IPS DF 19.7 (cell line): Measurements from ENCODE around the gene CCER1.

Experiments used
- DNase-seq: peaks from one replicate; pipeline ENCODE4 v3.0.0-alpha.2; 2013; ENCODE audit warnings: low read depth, low spot score

The CCER1 gene

GRCh38 chr12:90969346-90969745 is 14.4 kb upstream of the CCER1 start:
- no peak for DNase-seq

- DNase-seq, result no peak
Observed at GRCh38 chr12:90965204-90965603, 10.2 kb upstream of the CCER1 start.

GRCh38 chr12:90964616-90965015 is 9.6 kb upstream of the CCER1 start:
- no peak for DNase-seq

- no peak for DNase-seq
Observed at GRCh38 chr12:90963946-90964345, 9.0 kb upstream of the CCER1 start.

- no peak for DNase-seq
Observed at GRCh38 chr12:90961154-90961553, 6.2 kb upstream of the CCER1 start.

GRCh38 chr12:90959538-90960139 is 4.7 kb upstream of the CCER1 start:
- DNase-seq, result no peak

- no peak for DNase-seq
Observed at GRCh38 chr12:90959032-90959431, 4.1 kb upstream of the CCER1 start.

- DNase-seq, result no peak
Observed at GRCh38 chr12:90958347-90958746, 3.4 kb upstream of the CCER1 start.

- no peak for DNase-seq
Observed at GRCh38 chr12:90954428-90954827, 548 bp downstream of the CCER1 start.

- DNase-seq, result peak; percentile 67
Observed at GRCh38 chr12:90953956-90954421, 987 bp downstream of the CCER1 start.

GRCh38 chr12:90951432-90952105 is 3.4 kb downstream of the CCER1 start:
- no peak for DNase-seq

GRCh38 chr12:90947869-90948268 is 7.1 kb downstream of the CCER1 start:
- DNase-seq, result no peak

- no peak for DNase-seq
Observed at GRCh38 chr12:90945070-90945649, 9.8 kb downstream of the CCER1 start.

GRCh38 chr12:90943255-90943654 is 11.7 kb downstream of the CCER1 start:
- no peak for DNase-seq

GRCh38 chr12:90940872-90941499 is 14.0 kb downstream of the CCER1 start:
- DNase-seq, result no peak

GRCh38 chr12:90939382-90939781 is 15.6 kb downstream of the CCER1 start:
- DNase-seq, result no peak

- DNase-seq, result no peak
Observed at GRCh38 chr12:90938451-90938850, 16.5 kb downstream of the CCER1 start.

GRCh38 chr12:90937651-90938050 is 17.3 kb downstream of the CCER1 start:
- DNase-seq, result no peak

GRCh38 chr12:90936230-90937005 is 18.6 kb downstream of the CCER1 start:
- DNase-seq, result no peak

GRCh38 chr12:90925562-90925961 is 29.4 kb downstream of the CCER1 start:
- no peak for DNase-seq

GRCh38 chr12:90924406-90924805 is 30.6 kb downstream of the CCER1 start:
- DNase-seq, result no peak

GRCh38 chr12:90922145-90922627 is 32.8 kb downstream of the CCER1 start:
- no peak for DNase-seq
